Peyer's patch (tissue), 4 donors: ENCODE data around the gene CERS3. TPM values are rescaled to one million over a fixed set of nuclear protein-coding genes. Genes with fewer than 3 reads are reported as not detected.

Source experiments
- DNase-seq, 3 donors: peaks; one replicate each; pipeline ENCODE4 v3.0.0-alpha.2; 2017 to 2019
- H3K27ac ChIP-seq, 4 donors: fragments of 200-600 bp; sonication (generic); one replicate each; pipeline ENCODE4 v1.5.1; 2016 to 2019
- H3K27me3 ChIP-seq, 2 donors: fragments of 200-600 bp; sonication (generic); one replicate each; pipeline ENCODE4 v1.5.1; 2019
- H3K36me3 ChIP-seq, 3 donors: fragments of 200-600 bp; sonication (generic); one replicate each; pipeline ENCODE4 v1.5.1; 2016 to 2019
- H3K4me1 ChIP-seq, 4 donors: fragments of 200-600 bp; sonication (generic); one replicate each; pipeline ENCODE4 v1.5.1; 2016 to 2019
- H3K4me3 ChIP-seq, 4 donors: fragments of 200-600 bp; sonication (generic); 1 replicate in 3 of 4; 2 replicates in 1 of 4; pipeline ENCODE4 v1.5.1; 2016 to 2019; ENCODE audit warnings: mild to moderate bottlenecking in 1 of 4
- H3K9me3 ChIP-seq, 4 donors: fragments of 200-600 bp; sonication (generic); one replicate each; pipeline ENCODE4 v1.5.1; 2016 to 2019; ENCODE audit warnings: mild to moderate bottlenecking in 1 of 4
- POLR2A ChIP-seq, 2 donors: fragments of 450-650 bp; IDR thresholded peaks; one replicate each; pipeline ENCODE4 v1.5.1; 2017; ENCODE audit warnings: antibody characterized with exemption in 2 of 2, mild to moderate bottlenecking in 2 of 2, moderate library complexity in 2 of 2
- total RNA-seq, 4 donors: library from RNA; depleted of rRNA; stranded (reverse); fragments of >200 nt; gene quantifications; one replicate each; pipeline ENCODE4 v1.1.0, GENCODE V29; 2016
- TF ChIP-seq, protein P1 (sequence below), 6 experiments: fragments of 450-650 bp in 4 of 6; fragments of 200-600 bp in 2 of 6; sonication (generic) in 1 of 6; IDR thresholded peaks; one replicate each; pipeline ENCODE4 v1.5.1; 2017 to 2019; ENCODE audit warnings: antibody characterized with exemption in 6 of 6, mild to moderate bottlenecking in 3 of 6, moderate library complexity in 1 of 6

The CERS3 gene
- total RNA-seq, 4 donors from 2014 or later, result not detected

DNA sequence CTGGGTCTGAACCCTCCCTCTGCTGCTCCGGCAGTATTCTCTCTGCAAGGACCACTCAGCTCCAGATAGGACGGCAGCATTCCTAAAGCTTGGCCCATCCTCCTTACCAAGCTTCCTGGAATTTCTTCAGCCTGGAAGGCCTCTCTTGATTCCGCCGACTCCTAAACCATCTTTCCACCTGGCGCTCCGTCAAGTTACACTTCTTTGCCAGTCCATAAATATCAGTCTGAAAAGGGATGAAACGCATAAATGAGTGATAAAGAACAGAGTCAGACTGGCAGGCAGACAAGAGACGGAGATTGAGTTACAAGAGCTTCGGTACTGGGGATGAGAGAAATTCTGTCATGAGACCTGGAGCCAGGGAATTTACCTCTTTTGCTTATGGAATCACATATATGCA lies 44.3 kb downstream of the CERS3 start:
- Histone ChIP-seq H3K4me3 (no peak overlapping the region), H3K27ac (no peak overlapping the region), H3K36me3 (no peaks in the 10 kb centered on the region), H3K27me3 (no peaks in the 10 kb centered on the region), H3K4me1 (no peaks in the 10 kb centered on the region), H3K9me3 (peaks cover 0 to 2% (median 0%) of the 10 kb centered on the region in 4 donors)
- no peak for TF ChIP-seq POLR2A (IDR thresholded peaks at IDR 0.05)
- TF ChIP-seq, protein P1, sequence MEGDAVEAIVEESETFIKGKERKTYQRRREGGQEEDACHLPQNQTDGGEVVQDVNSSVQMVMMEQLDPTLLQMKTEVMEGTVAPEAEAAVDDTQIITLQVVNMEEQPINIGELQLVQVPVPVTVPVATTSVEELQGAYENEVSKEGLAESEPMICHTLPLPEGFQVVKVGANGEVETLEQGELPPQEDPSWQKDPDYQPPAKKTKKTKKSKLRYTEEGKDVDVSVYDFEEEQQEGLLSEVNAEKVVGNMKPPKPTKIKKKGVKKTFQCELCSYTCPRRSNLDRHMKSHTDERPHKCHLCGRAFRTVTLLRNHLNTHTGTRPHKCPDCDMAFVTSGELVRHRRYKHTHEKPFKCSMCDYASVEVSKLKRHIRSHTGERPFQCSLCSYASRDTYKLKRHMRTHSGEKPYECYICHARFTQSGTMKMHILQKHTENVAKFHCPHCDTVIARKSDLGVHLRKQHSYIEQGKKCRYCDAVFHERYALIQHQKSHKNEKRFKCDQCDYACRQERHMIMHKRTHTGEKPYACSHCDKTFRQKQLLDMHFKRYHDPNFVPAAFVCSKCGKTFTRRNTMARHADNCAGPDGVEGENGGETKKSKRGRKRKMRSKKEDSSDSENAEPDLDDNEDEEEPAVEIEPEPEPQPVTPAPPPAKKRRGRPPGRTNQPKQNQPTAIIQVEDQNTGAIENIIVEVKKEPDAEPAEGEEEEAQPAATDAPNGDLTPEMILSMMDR (IDR thresholded peaks at IDR 0.05), result no peak
- DNase-seq, result no peak

DNA sequence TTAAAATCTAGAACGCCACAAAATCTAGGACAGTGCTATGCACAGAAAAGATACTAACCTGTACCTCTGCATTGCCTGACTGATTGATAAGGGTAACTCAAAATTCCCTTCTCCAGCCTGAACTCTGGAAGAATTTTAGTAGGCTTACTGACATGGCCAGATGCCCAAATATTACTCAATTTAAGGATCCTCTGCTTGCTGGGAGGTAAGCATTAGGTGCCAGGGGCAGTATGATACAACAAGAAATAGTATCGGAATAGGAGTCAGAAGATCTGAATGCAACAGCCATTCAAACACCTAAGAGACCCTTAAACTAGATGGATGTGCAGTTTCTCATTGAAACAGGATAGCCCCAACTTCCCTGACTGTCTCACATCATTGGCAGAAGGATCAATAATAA lies 45.4 kb downstream of the CERS3 start:
- H3K27me3 ChIP-seq, result no peaks in the 10 kb centered on the region
- no peaks in the 10 kb centered on the region for H3K36me3 ChIP-seq
- no peak for TF ChIP-seq POLR2A (IDR thresholded peaks at IDR 0.05)
- TF ChIP-seq, protein P1 (IDR thresholded peaks at IDR 0.05), result no peak
- H3K4me3 ChIP-seq, result no peak overlapping the region
- no peaks in the 10 kb centered on the region for H3K4me1 ChIP-seq
- DNase-seq, result no peak
- H3K27ac ChIP-seq, result no peak overlapping the region
- peaks cover 0 to 4% (median 0%) of the 10 kb centered on the region in 4 donors for H3K9me3 ChIP-seq

DNA sequence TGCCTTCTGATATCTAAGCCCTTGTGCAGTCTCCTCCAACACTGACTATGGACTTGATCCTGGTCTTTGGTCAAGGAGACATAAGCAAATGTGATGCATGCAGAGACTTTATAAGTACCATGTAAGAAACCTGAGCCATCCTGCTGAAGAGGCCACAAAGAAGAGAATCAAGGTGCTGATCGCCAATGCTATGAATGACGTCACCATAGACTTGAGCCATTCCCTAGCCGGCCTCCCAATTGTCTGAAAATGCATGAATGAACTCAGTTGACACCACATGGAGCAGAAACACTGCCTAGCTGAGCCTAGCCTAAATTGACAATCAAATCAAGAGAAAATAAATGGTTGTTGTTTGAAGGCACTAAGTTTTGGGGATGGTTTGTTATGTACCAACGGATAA lies 51.9 kb downstream of the CERS3 start:
- Histone ChIP-seq H3K4me1 (no peaks in the 10 kb centered on the region), H3K27me3 (no peaks in the 10 kb centered on the region), H3K27ac (no peak overlapping the region), H3K36me3 (no peaks in the 10 kb centered on the region), H3K4me3 (no peak overlapping the region), H3K9me3 (peaks cover 0 to 6% (median 0%) of the 10 kb centered on the region in 4 donors)
- DNase-seq, result no peak
- no peak for TF ChIP-seq POLR2A (IDR thresholded peaks at IDR 0.05)
- TF ChIP-seq, protein P1 (IDR thresholded peaks at IDR 0.05), result no peak

DNA sequence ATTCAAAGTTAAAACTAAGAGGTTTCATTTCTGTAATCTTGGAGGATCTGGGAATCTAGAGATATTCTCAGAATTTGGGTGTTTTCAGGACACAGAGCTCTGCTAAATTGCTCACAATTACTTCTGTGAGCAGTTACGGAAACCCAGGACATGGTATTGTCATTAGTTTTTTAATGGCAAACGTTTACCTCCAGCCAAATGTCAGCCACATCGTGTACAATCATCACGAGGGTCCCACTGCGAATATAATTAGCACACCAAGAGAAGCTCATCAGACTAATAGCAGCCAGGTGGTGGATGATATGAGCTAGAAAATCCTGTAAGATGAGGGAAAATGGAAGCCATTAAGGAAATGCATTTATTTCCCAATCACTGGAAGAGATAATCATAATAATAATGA lies 56.0 kb downstream of the CERS3 start:
- no peaks in the 10 kb centered on the region for H3K27me3 ChIP-seq
- DNase-seq, result no peak
- no peak overlapping the region for H3K4me3 ChIP-seq
- H3K27ac ChIP-seq, result no peak overlapping the region
- no peaks in the 10 kb centered on the region for H3K9me3 ChIP-seq
- no peaks in the 10 kb centered on the region for H3K36me3 ChIP-seq
- no peak for TF ChIP-seq POLR2A (IDR thresholded peaks at IDR 0.05)
- TF ChIP-seq, protein P1 (IDR thresholded peaks at IDR 0.05), result no peak
- H3K4me1 ChIP-seq, result no peaks in the 10 kb centered on the region

DNA sequence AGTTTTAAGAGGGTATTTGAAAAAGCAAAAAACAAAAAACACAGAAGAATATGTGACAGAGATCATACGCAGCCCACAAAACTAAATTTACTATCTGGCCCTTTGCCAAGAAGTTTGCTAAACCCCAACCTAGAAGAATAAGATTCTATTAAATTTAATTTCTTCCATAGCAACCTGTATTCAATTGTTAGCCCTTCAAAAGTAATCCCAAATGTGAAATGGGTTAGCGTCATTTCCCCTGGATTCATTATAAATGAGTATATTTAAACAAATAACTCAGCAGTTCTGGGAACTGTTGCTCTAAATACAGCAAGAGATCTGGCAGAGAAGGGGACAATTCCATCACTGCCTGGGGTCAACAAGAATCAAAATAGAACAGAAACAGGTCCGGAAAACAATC lies 56.8 kb downstream of the CERS3 start:
- TF ChIP-seq, protein P1 (IDR thresholded peaks at IDR 0.05), result no peak
- TF ChIP-seq POLR2A (IDR thresholded peaks at IDR 0.05), result no peak
- H3K4me1 ChIP-seq, result no peaks in the 10 kb centered on the region
- no peak for DNase-seq

DNA sequence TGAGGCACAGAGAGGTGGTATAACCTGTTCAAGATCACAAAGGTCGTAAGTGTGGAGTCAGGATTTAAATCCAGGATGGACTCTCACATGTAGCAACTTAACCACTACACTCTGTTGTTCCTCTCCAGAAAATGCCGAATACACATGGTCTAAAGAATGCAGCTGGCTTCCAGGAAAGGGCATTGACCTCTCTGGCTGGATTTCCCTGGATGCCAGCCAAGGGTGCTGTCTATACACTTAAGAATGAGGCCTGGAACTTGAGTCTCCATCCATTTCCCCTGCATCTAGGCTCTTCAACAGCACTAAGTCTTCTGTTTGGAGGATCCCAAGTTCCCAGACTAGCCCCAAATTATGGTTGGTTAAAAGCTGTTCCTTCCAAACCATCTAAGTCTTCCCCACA lies 60.5 kb downstream of the CERS3 start:
- no peak overlapping the region for H3K4me3 ChIP-seq
- H3K9me3 ChIP-seq, result no peaks in the 10 kb centered on the region
- H3K27ac ChIP-seq, result no peak overlapping the region
- no peaks in the 10 kb centered on the region for H3K36me3 ChIP-seq
- no peaks in the 10 kb centered on the region for H3K27me3 ChIP-seq
- peak in 2 of 3 donors; percentile 19 to 52 for DNase-seq
- no peaks in the 10 kb centered on the region for H3K4me1 ChIP-seq
- TF ChIP-seq POLR2A (IDR thresholded peaks at IDR 0.05), result no peak
- TF ChIP-seq, protein P1 (IDR thresholded peaks at IDR 0.05), result no peak

More for the DNA sequence above, 56.8 kb downstream of the CERS3 start:
- no peaks in the 10 kb centered on the region for H3K27me3 ChIP-seq
- no peak overlapping the region for H3K4me3 ChIP-seq
- no peaks in the 10 kb centered on the region for H3K36me3 ChIP-seq
- H3K9me3 ChIP-seq, result no peaks in the 10 kb centered on the region
- H3K27ac ChIP-seq, result no peak overlapping the region
